CD4-positive, alpha-beta T cell (primary cell): ENCODE data around the gene PUDP. TPM values are rescaled to one million over a fixed set of nuclear protein-coding genes. Genes with fewer than 3 reads are reported as not detected.
"Not testable (repeated sequence)": the region's sequence is repeated elsewhere in the genome, so short reads cannot be mapped to it uniquely, and the experiment has no call there.

Experiments used
- ATAC-seq: fragments of 200-7000 bp; cut with Tn5 transposase; one replicate; pipeline ENCODE4 v1.10.0; 2022; ENCODE audit warnings: mild to moderate bottlenecking; ENCODE audit not compliant: poor library complexity
- CTCF ChIA-PET: fragments of 350-600 bp; sonication (Branson Sonifier 250); formaldehyde crosslinking; loops from one replicate; lab custom pipeline; 2021; ENCODE audit warnings: antibody characterized with exemption, inconsistent platforms; lab: Charles Lee
- POLR2A ChIA-PET: fragments of 350-600 bp; sonication (Branson Sonifier 250); formaldehyde crosslinking; loops from one replicate; lab custom pipeline; 2021; ENCODE audit warnings: antibody characterized with exemption, inconsistent platforms; lab: Charles Lee
- DNase-seq, 14 experiments: peaks; one replicate each; pipeline ENCODE4 v3.0.0-alpha.2; 2013 to 2020; ENCODE audit warnings: mixed read lengths in 2 of 14
- H3K27ac ChIP-seq, 2 donors: one replicate each; pipeline versions ENCODE4 v1.5.1 to v1.7.0; 2013; ENCODE audit warnings: low read length in 2 of 2, low read depth in 1 of 2, mild to moderate bottlenecking in 1 of 2
- H3K27me3 ChIP-seq, 2 experiments: 1 replicate in 1 of 2; 2 replicates in 1 of 2; pipeline versions ENCODE4 v1.6.1 to v1.7.0; 2013; ENCODE audit warnings: low read length in 2 of 2, control low read depth in 1 of 2, mild to moderate bottlenecking in 1 of 2, moderate library complexity in 1 of 2; ENCODE audit not compliant: insufficient read depth in 2 of 2, control insufficient read depth in 1 of 2
- H3K36me3 ChIP-seq: one replicate; pipeline ENCODE4 v1.6.1; 2013; ENCODE audit warnings: low read length, control low read depth; ENCODE audit not compliant: insufficient read depth
- H3K4me1 ChIP-seq: one replicate; pipeline ENCODE4 v1.6.1; 2013; ENCODE audit warnings: low read length, control low read depth; ENCODE audit not compliant: insufficient read depth
- H3K4me3 ChIP-seq: one replicate; pipeline ENCODE4 v1.5.1; 2013; ENCODE audit warnings: mild to moderate bottlenecking, low read length, moderate library complexity
- H3K9me3 ChIP-seq, 2 experiments: 1 replicate in 1 of 2; 2 replicates in 1 of 2; pipeline versions ENCODE4 v1.6.1 to v1.7.0; 2013; ENCODE audit warnings: low read length in 2 of 2, mild to moderate bottlenecking in 2 of 2, control low read depth in 1 of 2, moderate library complexity in 1 of 2; ENCODE audit not compliant: control insufficient read depth in 1 of 2, insufficient read depth in 1 of 2
- H3K27ac Mint-ChIP-seq: one replicate; pipeline ENCODE4 v1.8.0; 2020; ENCODE audit warnings: mixed read lengths
- H3K27me3 Mint-ChIP-seq: one replicate; pipeline ENCODE4 v1.8.0; 2021; ENCODE audit warnings: mixed read lengths
- H3K36me3 Mint-ChIP-seq: one replicate; pipeline ENCODE4 v1.8.0; 2021; ENCODE audit warnings: low read depth, mixed read lengths
- H3K4me1 Mint-ChIP-seq: one replicate; pipeline ENCODE4 v1.8.0; 2021; ENCODE audit warnings: low read depth, mixed read lengths
- H3K4me3 Mint-ChIP-seq: one replicate; pipeline ENCODE4 v1.8.0; 2020; ENCODE audit warnings: mild to moderate bottlenecking, mixed read lengths
- H3K9me3 Mint-ChIP-seq: one replicate; pipeline ENCODE4 v1.8.0; 2020; ENCODE audit warnings: mixed read lengths
- CTCF ChIP-seq: fragments of 200-600 bp; IDR thresholded peaks from one replicate; pipeline ENCODE4 v1.8.0; 2022; ENCODE audit warnings: antibody characterized with exemption, mild to moderate bottlenecking
- intact Hi-C, 2 experiments: fragments of 100-400 bp; cut with DNase I in 1 of 2; cut with micrococcal nuclease in 1 of 2; formaldehyde crosslinking; loops; one replicate each; pipeline versions ENCODE4 v1.15.1 to v1.9.0; 2023 to 2025; cut with DNase I, micrococcal nuclease
- total RNA-seq, 174 experiments: library from RNA in 2 of 174; stranded (reverse) in 2 of 174; gene quantifications; one replicate each; pipeline ENCODE4 v1.2.3 and lab custom pipeline; 2021 to 2026

The PUDP gene
- total RNA-seq, 2 experiments from 2014 or later = 3.2 to 3.5 TPM

DNA sequence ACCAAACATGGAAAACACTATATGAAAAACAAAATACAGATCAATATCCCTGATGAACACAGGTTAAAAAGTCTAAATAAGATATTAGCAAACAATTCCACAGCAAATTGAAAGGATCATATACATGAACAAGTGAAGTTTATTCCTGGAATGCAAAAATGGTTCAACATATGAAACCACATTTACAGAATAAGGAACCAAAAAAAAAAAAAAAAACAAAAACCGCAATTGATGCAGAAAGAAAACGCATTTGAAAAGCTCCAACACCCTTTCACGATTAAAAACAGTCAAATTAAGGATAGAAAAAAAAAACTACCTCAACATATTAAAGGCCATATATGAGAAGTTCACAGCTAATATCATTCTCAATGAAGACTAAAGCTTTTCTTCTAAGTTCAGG lies 45.8 kb downstream of the PUDP start:
- no peaks in the 10 kb centered on the region for H3K4me1 ChIP-seq
- H3K4me1 Mint-ChIP-seq = peaks cover 3% of the 10 kb centered on the region
- no peak for DNase-seq
- H3K4me3 Mint-ChIP-seq = no peak overlapping the region
- no peaks in the 10 kb centered on the region for H3K9me3 Mint-ChIP-seq
- POLR2A ChIA-PET = no interaction called here
- no peak for ATAC-seq
- no peak for TF ChIP-seq CTCF
- CTCF ChIA-PET = interaction anchor here (0.9 kb wide), 1 partner anchor 105 kb away, joined by 3 read pairs; no protein-coding TSS in a partner anchor
- no peaks in the 10 kb centered on the region for H3K27me3 Mint-ChIP-seq
- peaks cover 24% of the 10 kb centered on the region for H3K36me3 ChIP-seq
- no peak overlapping the region for H3K27ac Mint-ChIP-seq
- H3K9me3 ChIP-seq = no peaks in the 10 kb centered on the region
- no peaks in the 10 kb centered on the region for H3K27me3 ChIP-seq
- H3K27ac ChIP-seq = no peak overlapping the region
- peaks cover 51% of the 10 kb centered on the region for H3K36me3 Mint-ChIP-seq
- H3K4me3 ChIP-seq = no peak overlapping the region
- intact Hi-C loops = no loop called here

- intact Hi-C loops = no loop called here
- ChIA-PET CTCF (interaction anchor here (0.6 kb wide), 1 partner anchor 912 kb away, joined by 3 read pairs; no protein-coding TSS in a partner anchor), POLR2A (no interaction called here)
- H3K4me1 Mint-ChIP-seq = peaks cover 3% of the 10 kb centered on the region
- H3K4me1 ChIP-seq = no peaks in the 10 kb centered on the region
- no peaks in the 10 kb centered on the region for H3K9me3 Mint-ChIP-seq
- H3K9me3 ChIP-seq = no peaks in the 10 kb centered on the region
- H3K4me3 Mint-ChIP-seq = no peak overlapping the region
- H3K27ac ChIP-seq = no peak overlapping the region
- ATAC-seq (no peak), DNase-seq (no peak)
- no peaks in the 10 kb centered on the region for H3K27me3 ChIP-seq
- no peak overlapping the region for H3K4me3 ChIP-seq
- TF ChIP-seq CTCF = no peak
- H3K36me3 ChIP-seq = peaks cover 17% of the 10 kb centered on the region
- H3K27ac Mint-ChIP-seq = no peak overlapping the region
- H3K27me3 Mint-ChIP-seq = no peaks in the 10 kb centered on the region
- H3K36me3 Mint-ChIP-seq = peaks cover 55% of the 10 kb centered on the region
Observed at GRCh38 chrX:7100022-7100421, 47.9 kb downstream of the PUDP start.

GRCh38 chrX:7095657-7096056 lies 52.3 kb downstream of the PUDP start:
- CTCF ChIA-PET = interaction anchor here (0.6 kb wide), 1 partner anchor 15 kb away, joined by 3 read pairs; no protein-coding TSS in a partner anchor
- H3K36me3 Mint-ChIP-seq = peaks cover 21% of the 10 kb centered on the region
- H3K9me3 Mint-ChIP-seq, H3K4me1 ChIP-seq, intact Hi-C loops, H3K4me1 Mint-ChIP-seq, H3K4me3 Mint-ChIP-seq, ATAC-seq, H3K27me3 Mint-ChIP-seq, H3K27me3 ChIP-seq, H3K9me3 ChIP-seq, H3K36me3 ChIP-seq, H3K27ac ChIP-seq, H3K4me3 ChIP-seq, H3K27ac Mint-ChIP-seq, DNase-seq, POLR2A ChIA-PET: not testable (repeated sequence)

DNA sequence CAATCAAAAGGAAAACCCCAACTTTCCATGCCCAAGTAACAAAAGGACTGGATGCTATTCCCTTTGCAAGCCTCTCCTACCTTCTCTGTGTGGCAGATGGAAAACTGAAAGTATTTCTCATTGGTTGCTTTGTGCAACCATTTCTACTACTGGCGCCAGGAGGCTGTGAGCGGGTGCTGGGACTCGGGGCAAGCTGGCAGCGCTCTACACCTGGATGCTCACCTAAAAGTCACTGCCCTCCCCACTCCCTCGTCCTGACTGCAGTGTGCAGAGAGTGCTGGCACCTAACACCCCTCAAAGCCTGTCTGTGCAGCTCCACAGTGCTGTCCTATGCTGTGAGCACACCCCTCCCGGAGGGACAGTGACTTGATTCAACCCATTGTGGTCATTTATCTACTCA lies 54.6 kb downstream of the PUDP start:
- no peaks in the 10 kb centered on the region for H3K27me3 Mint-ChIP-seq
- Histone ChIP-seq H3K36me3 (peaks cover 4% of the 10 kb centered on the region), H3K9me3 (no peaks in the 10 kb centered on the region), H3K27me3 (no peaks in the 10 kb centered on the region), H3K4me3 (no peak overlapping the region), H3K27ac (no peak overlapping the region), H3K4me1 (peaks cover 7% of the 10 kb centered on the region)
- no peak overlapping the region for H3K4me3 Mint-ChIP-seq
- DNase-seq (no peak), ATAC-seq (no peak)
- POLR2A ChIA-PET = no interaction called here
- H3K27ac Mint-ChIP-seq = no peak overlapping the region
- H3K9me3 Mint-ChIP-seq = no peaks in the 10 kb centered on the region
- no peak for TF ChIP-seq CTCF
- CTCF ChIA-PET = no interaction called here
- H3K4me1 Mint-ChIP-seq = peaks cover 14% of the 10 kb centered on the region
- H3K36me3 Mint-ChIP-seq = peaks cover 16% of the 10 kb centered on the region
- intact Hi-C loops = no loop called here
